ENCODE data around the gene CNTN6. TPM values are rescaled to one million over a fixed set of nuclear protein-coding genes. Genes with fewer than 3 reads are reported as not detected.

Gene CNTN6
- total RNA-seq, 3 donors from 2014 or later = 0.32 TPM; not detected in 2

- no peak for DNase-seq
- intact Hi-C loops (cut with DNase I, micrococcal nuclease) = no loop called here
- Histone ChIP-seq H3K4me1 (ENCODE audit: low read depth) (no peaks in the 10 kb centered on the region), H3K9me3 (no peaks in the 10 kb centered on the region), H3K4me3 (no peak overlapping the region), H3K36me3 (ENCODE audit: low read depth) (no peaks in the 10 kb centered on the region)
- no peak for ATAC-seq
- TF ChIP-seq CTCF (IDR thresholded peaks at IDR 0.05) = no peak
Measured at GRCh38 chr3:1227111-1227510, 134.3 kb downstream of the CNTN6 start.

DNA sequence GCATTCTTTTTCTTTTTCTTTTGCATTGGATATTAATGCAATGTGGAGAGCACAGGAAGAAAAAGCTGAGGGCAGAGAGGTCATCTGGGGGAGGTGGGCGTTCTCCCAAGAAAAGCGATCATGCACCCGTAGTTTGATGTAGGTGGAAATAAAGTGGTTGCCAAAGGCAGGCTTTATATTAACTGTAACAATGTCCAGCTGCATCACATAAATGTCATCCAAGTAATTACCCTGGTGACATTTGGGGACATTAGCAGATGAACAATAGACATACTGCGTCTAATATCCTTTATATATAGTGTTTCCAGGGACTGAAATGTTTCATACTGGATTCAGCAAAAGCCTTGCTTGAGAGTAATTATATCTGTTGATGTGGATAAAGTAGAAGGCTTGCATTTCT, 135.5 kb downstream of the CNTN6 start:
- Histone ChIP-seq H3K4me1 (ENCODE audit: low read depth) (no peaks in the 10 kb centered on the region), H3K36me3 (ENCODE audit: low read depth) (no peaks in the 10 kb centered on the region), H3K4me3 (no peak overlapping the region), H3K9me3 (no peaks in the 10 kb centered on the region)
- intact Hi-C loops (cut with DNase I, micrococcal nuclease) = no loop called here
- DNase-seq = no peak
- ATAC-seq = no peak
- no peak for TF ChIP-seq CTCF (IDR thresholded peaks at IDR 0.05)

DNA sequence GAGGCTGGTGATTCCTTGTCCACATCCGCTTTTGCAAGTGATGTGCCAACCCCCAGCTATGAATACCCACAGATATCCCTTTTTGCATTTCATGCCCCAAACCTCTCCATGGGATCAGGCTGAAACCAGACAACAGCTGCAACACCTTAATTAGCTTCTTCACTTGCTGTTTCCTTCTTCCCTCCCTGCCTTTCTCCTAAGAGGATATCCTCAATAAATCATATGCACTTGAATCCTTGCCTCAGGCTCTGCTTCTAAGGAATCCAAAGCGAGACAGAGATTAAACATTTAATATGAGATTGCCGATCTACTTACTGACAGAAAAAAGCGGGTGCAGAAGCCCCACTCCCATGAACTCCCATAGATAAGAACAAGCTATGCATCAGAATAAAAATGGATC, 138.1 kb downstream of the CNTN6 start:
- Histone ChIP-seq H3K4me1 (ENCODE audit: low read depth) (no peaks in the 10 kb centered on the region), H3K36me3 (ENCODE audit: low read depth) (no peaks in the 10 kb centered on the region), H3K9me3 (no peaks in the 10 kb centered on the region), H3K4me3 (no peak overlapping the region)
- DNase-seq = no peak
- TF ChIP-seq CTCF (IDR thresholded peaks at IDR 0.05) = no peak
- intact Hi-C loops (cut with DNase I, micrococcal nuclease) = no loop called here
- ATAC-seq = no peak

DNA sequence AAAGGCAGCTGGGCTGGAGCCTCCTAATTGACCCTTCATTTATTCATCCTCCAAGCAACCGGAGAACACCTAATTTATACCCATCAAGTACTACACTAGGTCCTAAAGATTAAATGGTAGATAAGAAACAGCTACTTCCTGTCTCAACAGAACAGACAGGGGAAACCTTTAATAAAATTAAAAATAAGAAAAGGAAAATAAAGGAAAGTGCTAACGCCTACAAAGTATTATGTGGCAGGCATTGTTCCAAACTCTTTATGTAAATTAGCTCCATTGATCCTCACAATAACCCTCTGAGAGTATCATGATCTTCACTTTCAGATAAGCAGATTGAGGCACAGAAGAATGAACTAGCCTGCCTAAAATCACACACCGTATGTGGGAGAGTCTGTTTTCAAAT, 139.5 kb downstream of the CNTN6 start:
- H3K36me3 ChIP-seq (ENCODE audit: low read depth) = no peaks in the 10 kb centered on the region
- DNase-seq = no peak
- no peaks in the 10 kb centered on the region for H3K4me1 ChIP-seq (ENCODE audit: low read depth)
- no peak for TF ChIP-seq CTCF (IDR thresholded peaks at IDR 0.05)
- no peak for ATAC-seq
- no peaks in the 10 kb centered on the region for H3K9me3 ChIP-seq
- no peak overlapping the region for H3K4me3 ChIP-seq
- intact Hi-C loops (cut with DNase I, micrococcal nuclease) = no loop called here

DNA sequence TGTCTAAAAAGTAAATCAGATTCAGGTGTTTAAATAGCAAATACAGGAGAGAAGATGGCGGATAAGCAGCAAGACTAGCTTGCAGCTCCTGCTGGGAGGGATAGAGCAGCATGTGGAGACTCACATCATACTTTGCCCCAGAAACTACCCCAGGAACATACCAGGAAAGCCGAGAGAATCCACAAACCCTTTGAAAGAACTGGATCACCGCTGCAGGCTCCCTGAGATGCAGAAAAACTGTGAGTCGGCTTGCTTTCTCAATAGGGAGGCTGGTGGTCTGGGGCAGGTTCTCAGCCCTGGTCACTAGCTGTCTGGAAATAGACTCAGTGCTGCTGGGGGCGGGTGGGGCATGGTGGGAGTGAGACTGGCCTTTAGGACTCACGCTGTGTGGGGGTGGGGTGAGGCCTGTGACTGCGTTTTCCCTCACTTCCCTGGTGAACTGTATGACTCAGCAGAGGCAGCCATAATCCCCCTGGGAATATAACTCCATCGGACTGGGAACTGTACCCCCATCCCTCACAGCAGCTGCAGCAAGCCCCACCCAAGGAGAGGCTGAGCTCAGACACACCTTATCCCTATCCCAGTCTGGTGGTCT, 142.8 kb downstream of the CNTN6 start:
- no peak overlapping the region for H3K4me3 ChIP-seq
- ATAC-seq (no peak), DNase-seq (no peak)
- no peaks in the 10 kb centered on the region for H3K36me3 ChIP-seq (ENCODE audit: low read depth)
- no peaks in the 10 kb centered on the region for H3K9me3 ChIP-seq
- intact Hi-C loops (cut with DNase I, micrococcal nuclease) = no loop called here
- TF ChIP-seq CTCF (IDR thresholded peaks at IDR 0.05) = no peak
- no peaks in the 10 kb centered on the region for H3K4me1 ChIP-seq (ENCODE audit: low read depth)
